Activated CD8-positive, alpha-beta memory T cell treated with anti-CD3 and anti-CD28 coated beads for 1 hour (primary cell): ENCODE results near the gene FAM170B.

Experiments used
- DNase-seq, 2 donors: peaks; one replicate each; pipeline ENCODE4 v3.0.0-alpha.2; 2020; ENCODE audit warnings: low read depth in 1 of 2; ENCODE audit errors: extremely low read depth in 1 of 2

The FAM170B gene

DNA sequence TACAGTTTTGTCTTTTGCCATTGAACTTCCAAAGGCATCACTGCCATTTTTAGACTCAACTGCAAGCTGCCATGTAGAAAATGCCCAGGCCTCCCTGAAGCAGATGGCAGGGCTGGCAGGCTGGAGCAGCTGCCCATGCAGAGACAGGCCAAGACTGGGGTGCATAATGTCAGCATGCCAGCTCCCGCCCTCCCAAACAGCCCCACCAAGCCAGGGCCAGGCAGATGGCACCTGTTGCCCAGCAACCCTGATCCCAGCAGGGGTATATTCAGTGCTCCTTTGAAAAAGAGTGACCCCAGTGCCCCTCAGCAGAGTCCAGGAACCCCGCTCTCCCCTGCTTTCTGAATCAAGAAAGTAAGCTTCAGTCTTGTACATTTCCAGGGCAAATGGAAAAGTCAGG lies 51.1 kb downstream of the FAM170B start:
- no peak for DNase-seq

DNA sequence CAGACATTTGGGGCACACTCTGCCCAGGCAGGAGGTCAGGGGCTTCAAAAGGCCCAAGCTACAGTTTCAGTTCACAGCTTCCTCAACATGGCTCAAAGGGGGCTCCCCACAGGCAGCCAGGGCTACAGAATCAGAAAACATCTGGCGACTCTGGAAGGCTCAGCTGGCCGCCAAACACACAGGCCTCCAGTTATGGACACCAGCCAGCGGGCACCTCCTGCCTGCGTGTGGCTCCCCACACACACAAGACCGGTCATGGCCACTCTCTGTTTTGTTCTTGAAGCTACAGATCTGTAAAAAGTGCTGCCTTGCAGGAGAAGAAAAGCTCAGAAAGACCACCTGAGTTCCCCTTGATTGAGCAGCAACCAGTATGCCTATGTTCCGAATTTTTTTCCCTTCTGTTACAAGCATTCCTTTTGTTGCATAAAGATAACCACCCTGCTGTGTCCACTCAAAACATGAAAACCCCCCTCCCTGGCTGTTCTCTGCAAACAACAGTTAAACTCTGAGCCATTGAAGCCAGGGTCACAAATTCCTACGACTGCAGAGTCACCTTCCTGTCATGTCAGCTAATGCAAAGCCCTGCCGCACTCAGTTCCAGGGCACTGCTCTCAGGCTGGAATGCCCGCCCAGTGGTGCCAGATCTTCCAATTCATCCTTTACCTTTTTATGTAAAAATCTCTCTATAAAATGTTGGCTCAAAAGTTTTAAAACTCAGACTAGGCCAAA lies 52.1 kb downstream of the FAM170B start:
- no peak for DNase-seq
